ENCODE results near the gene POLDIP2.

DNA sequence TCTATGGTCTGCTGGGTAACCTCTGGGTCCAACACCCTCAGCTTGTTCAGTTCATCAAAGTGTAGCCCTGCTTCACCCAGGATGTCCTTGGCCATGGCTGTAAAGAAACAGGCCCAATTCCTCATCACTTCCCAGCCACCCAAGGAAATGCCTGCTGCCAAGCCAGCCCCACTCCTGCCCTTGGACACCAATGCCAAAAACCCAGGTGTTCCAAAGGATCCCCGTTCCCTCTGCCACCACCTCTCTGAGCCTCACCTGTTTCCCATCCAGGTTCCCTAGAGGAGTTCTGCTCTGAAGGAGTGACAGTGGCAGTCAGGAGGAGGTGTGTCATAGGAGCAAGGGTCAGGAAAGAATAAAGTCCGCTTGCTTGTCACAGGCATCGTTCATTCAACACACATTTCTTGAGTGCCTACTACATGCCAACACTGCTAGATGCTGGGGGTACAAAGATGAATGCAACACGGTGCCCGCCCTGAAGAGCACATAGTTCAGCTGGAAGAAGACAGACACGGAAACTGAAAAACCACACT is 25.4 kb downstream of the POLDIP2 start:
- TF ChIP-seq POLR2A (IDR thresholded peaks at IDR 0.05), result no peak
- TF ChIP-seq, protein P1, sequence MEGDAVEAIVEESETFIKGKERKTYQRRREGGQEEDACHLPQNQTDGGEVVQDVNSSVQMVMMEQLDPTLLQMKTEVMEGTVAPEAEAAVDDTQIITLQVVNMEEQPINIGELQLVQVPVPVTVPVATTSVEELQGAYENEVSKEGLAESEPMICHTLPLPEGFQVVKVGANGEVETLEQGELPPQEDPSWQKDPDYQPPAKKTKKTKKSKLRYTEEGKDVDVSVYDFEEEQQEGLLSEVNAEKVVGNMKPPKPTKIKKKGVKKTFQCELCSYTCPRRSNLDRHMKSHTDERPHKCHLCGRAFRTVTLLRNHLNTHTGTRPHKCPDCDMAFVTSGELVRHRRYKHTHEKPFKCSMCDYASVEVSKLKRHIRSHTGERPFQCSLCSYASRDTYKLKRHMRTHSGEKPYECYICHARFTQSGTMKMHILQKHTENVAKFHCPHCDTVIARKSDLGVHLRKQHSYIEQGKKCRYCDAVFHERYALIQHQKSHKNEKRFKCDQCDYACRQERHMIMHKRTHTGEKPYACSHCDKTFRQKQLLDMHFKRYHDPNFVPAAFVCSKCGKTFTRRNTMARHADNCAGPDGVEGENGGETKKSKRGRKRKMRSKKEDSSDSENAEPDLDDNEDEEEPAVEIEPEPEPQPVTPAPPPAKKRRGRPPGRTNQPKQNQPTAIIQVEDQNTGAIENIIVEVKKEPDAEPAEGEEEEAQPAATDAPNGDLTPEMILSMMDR (IDR thresholded peaks at IDR 0.05), result no peak
